ENCODE results near the gene NTRK1.

The NTRK1 gene

DNA sequence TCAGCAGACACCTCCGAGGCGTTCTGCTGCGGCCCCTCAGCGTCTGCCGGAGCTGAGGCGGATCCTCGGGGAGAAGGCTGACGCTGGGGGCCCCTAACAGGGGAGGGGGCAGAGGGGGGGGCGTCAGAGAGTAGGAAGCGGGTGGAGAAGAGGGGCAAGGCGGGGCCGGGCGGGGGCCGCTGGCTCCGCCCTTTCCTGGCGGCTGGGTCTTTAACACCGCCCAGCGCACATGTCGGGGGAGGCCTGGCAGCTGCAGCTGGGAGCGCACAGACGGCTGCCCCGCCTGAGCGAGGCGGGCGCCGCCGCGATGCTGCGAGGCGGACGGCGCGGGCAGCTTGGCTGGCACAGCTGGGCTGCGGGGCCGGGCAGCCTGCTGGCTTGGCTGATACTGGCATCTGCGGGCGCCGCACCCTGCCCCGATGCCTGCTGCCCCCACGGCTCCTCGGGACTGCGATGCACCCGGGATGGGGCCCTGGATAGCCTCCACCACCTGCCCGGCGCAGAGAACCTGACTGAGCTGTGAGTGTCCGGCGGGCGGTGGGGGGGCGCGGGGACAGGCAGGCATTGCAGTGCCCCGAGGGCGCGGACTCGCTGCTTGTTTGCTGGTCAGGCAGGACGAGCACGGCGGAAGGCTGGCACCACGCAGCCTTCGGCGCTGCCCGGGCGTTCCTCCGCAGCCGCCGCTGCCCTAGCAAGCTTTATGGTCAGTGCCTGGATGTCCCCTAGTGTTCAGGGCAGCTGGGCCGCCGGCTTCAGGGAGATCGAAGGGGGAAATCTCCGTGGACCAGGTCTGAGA, at the start of gene NTRK1:
TSS of gene NTRK1 (plus strand) at position 238 of the 796 bp plus-strand sequence. CDS start at position 308, 70 bp downstream.
- H3K27me3 ChIP-seq (ENCODE audit: insufficient read depth, low read length) = peaks cover 98% of the 10 kb centered on the region
- peak within 1 kb of the TSS; percentile 73 for H3K4me3 ChIP-seq (ENCODE audit: low read length)
- peaks cover 5% of the 10 kb centered on the region; the same call in 1 of the 2 replicates for H3K4me1 ChIP-seq (ENCODE audit: insufficient read depth, low read length)

DNA sequence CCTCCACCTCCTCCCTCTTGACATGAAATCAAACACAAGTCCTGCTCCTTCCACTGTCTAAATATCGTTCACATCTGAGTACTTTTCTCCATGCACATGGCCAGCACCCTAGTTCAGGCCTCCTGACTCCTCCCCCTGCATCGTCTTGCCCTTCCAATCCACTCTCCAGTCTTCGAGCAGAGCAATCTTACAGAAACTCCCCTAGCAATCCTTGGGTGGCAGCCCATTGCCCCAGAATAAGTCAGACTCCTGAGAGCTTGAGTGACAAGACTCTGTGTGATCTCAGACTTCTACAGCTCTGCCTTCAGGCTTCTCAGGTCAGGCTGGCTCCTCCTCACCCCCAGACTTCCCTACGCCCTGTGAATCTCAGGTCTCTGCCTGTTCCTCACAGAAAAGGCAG, 49.5 kb upstream of the NTRK1 start:
- peaks cover 53% of the 10 kb centered on the region for H3K27me3 ChIP-seq (ENCODE audit: insufficient read depth, low read length)
- H3K36me3 ChIP-seq (ENCODE audit: insufficient read depth, low read depth, low read length) = no peaks in the 10 kb centered on the region
- H3K9ac ChIP-seq (ENCODE audit: low read depth, low read length) = no peak overlapping the region
- no peak overlapping the region for H3K4me3 ChIP-seq (ENCODE audit: low read length)
- peaks cover 11% of the 10 kb centered on the region; the same call in 1 of the 2 replicates for H3K4me1 ChIP-seq (ENCODE audit: insufficient read depth, low read length)
- H3K9me3 ChIP-seq (ENCODE audit: insufficient read depth, low read depth, low read length) = no peaks in the 10 kb centered on the region
- no peak overlapping the region for H3K27ac ChIP-seq (ENCODE audit: low read length)

More for the DNA sequence above, at the start of gene NTRK1:
- Histone ChIP-seq H3K36me3 (ENCODE audit: insufficient read depth, low read depth, low read length) (no peaks in the 10 kb centered on the region), H3K27ac (ENCODE audit: low read length) (no peak within 1 kb of the TSS), H3K9ac (ENCODE audit: low read depth, low read length) (no peak within 1 kb of the TSS), H3K9me3 (ENCODE audit: insufficient read depth, low read depth, low read length) (peaks cover 4% of the 10 kb centered on the region; the same call in 1 of the 2 replicates)

DNA sequence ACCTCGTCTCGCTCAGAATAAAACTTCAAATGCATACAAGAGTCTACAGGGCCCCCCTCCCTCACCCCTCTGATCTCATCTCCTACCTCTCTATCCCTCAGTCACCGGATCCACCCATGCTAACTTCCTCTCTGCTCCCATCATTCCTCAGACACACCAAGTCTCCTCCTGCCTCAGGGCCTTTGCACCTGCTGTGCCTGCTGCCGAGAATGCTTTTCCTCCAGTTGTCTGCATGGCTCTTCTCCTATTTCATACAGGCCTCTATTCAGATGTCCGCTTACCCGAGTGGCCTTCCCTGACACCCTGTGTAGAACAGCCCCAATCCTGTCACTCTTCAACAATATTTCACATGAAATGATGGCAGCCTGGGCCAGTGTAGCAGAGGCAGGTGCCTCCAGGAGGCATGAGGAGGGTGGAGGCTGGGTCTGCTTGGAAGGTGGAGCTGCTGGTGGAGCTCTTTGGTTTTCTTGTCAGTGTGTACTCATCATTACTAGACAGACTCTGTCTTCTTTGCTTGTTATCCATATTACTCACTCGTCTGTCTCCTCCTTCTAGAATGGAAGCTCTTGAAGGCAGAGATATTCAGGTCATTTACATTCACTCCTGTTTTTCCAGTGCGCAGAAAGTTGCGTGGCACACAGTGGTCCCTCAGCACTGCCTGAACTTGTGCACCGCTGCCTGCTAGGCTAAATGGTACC, 48.2 kb upstream of the NTRK1 start:
- Histone ChIP-seq H3K36me3 (ENCODE audit: insufficient read depth, low read depth, low read length) (no peaks in the 10 kb centered on the region), H3K9ac (ENCODE audit: low read depth, low read length) (no peak overlapping the region), H3K27me3 (ENCODE audit: insufficient read depth, low read length) (peaks cover 55% of the 10 kb centered on the region), H3K4me1 (ENCODE audit: insufficient read depth, low read length) (peaks cover 11% of the 10 kb centered on the region; the same call in 1 of the 2 replicates), H3K9me3 (ENCODE audit: insufficient read depth, low read depth, low read length) (no peaks in the 10 kb centered on the region), H3K4me3 (ENCODE audit: low read length) (no peak overlapping the region), H3K27ac (ENCODE audit: low read length) (no peak overlapping the region)

DNA sequence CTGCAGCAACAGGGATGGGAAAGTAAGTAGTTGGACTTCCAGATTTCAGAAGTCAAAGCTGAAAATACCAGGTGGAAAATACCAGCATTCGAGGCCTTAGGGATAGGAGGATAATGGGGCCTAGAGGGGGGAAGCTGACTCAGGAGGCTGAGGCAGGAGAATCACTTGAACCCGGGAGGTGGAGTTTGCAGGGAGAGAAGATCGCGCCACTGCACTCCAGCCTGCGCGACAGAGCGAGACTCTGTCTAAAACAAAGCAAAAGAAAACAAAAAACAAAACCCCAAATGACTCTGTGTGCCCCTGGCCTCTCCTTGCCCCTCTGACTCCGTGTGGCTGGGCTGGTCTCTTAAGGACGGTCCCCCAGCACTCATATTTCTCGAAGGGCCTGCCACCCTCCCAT, 47.4 kb upstream of the NTRK1 start:
- H3K36me3 ChIP-seq (ENCODE audit: insufficient read depth, low read depth, low read length) = no peaks in the 10 kb centered on the region
- H3K4me3 ChIP-seq (ENCODE audit: low read length) = peak overlapping the region; percentile 70
- no peak overlapping the region for H3K27ac ChIP-seq (ENCODE audit: low read length)
- no peaks in the 10 kb centered on the region for H3K9me3 ChIP-seq (ENCODE audit: insufficient read depth, low read depth, low read length)
- peaks cover 11% of the 10 kb centered on the region; the same call in 1 of the 2 replicates for H3K4me1 ChIP-seq (ENCODE audit: insufficient read depth, low read length)
- H3K27me3 ChIP-seq (ENCODE audit: insufficient read depth, low read length) = peaks cover 61% of the 10 kb centered on the region
- H3K9ac ChIP-seq (ENCODE audit: low read depth, low read length) = peak overlapping the region; percentile 77; the same call in 1 of the 2 replicates

DNA sequence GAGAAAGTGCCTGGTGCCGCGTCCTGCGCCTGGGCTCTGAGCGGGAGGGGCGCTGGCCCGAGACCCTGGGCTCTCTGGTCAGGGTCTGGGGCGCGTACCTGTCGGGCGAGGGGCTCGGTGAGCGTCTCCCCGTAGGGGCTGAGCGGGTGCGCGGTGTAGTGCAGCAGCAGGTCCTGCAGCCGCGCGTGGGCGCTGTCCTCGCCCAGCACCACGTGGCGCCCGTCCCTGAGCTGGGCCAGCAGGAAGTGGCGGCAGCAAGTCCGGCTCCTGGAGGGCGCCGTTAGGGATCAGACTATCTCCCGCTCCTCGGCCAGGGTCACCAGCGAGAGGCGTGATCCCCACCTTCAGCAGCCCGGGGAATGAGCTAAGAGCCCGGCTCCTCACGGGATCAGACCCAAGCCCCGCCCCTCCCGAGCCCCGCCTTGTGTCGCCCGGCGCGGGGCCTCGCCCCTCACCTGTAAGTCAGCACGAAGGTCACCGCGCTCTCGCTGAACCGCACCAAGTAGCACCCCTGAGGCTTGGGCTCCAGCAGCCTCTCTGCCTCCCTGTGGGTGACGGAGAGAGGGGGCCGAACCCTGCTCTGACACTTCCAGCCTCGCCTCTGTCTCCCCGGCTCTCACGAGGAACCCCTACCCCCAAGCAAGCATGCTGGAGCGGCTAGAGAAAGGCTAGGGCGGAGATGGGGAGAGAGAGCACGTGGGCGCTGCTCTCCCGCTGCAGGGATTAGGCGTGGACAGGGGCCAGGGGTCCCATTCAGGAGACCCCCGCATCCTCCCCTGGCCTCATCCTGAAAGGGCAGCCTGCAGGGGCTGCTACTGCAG, 46.7 kb upstream of the NTRK1 start:
- Histone ChIP-seq H3K4me3 (ENCODE audit: low read length) (peak overlapping the region; percentile 70), H3K4me1 (ENCODE audit: insufficient read depth, low read length) (peaks cover 11% of the 10 kb centered on the region; the same call in 1 of the 2 replicates), H3K27ac (ENCODE audit: low read length) (no peak overlapping the region), H3K9me3 (ENCODE audit: insufficient read depth, low read depth, low read length) (no peaks in the 10 kb centered on the region), H3K9ac (ENCODE audit: low read depth, low read length) (peak overlapping the region; percentile 77; the same call in 1 of the 2 replicates), H3K27me3 (ENCODE audit: insufficient read depth, low read length) (peaks cover 64% of the 10 kb centered on the region), H3K36me3 (ENCODE audit: insufficient read depth, low read depth, low read length) (no peaks in the 10 kb centered on the region)

DNA sequence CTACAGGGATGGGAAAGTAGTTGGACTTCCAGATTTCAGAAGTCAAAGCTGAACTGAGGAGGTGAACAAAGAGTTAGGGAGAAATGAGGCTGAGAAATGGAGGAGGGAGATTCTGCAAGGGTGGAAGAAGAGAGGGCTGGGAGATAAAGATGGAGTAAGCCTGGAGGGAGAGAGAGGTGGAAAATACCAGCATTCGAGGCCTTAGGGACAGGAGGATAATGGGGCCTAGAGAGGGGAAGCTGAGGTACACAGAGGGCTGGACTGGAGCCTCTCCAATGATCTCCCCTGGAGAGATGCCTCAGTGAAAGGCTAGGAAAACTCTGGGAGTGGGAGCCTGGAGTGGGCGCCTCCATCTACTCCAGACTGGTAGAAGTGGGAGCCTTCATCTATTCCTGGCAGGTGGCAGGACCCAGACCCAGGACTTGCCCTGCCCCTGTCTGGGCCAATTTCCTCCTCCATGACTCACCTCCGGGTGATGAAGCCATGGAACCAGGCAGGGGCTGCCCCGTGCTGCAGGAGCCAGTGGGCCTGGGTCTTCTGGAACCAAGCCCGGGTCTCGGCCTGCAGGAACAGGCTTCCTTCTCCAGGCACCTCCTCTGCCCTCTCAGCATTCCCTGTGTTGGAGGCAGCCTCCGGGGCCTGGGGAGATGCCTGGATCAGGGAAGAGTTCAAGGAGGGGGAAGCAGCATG, 45.9 kb upstream of the NTRK1 start:
- Histone ChIP-seq H3K4me3 (ENCODE audit: low read length) (no peak overlapping the region), H3K4me1 (ENCODE audit: insufficient read depth, low read length) (peaks cover 11% of the 10 kb centered on the region; the same call in 1 of the 2 replicates), H3K27ac (ENCODE audit: low read length) (no peak overlapping the region), H3K9me3 (ENCODE audit: insufficient read depth, low read depth, low read length) (no peaks in the 10 kb centered on the region), H3K9ac (ENCODE audit: low read depth, low read length) (peak overlapping the region; percentile 77; the same call in 1 of the 2 replicates), H3K36me3 (ENCODE audit: insufficient read depth, low read depth, low read length) (no peaks in the 10 kb centered on the region), H3K27me3 (ENCODE audit: insufficient read depth, low read length) (peaks cover 64% of the 10 kb centered on the region)

DNA sequence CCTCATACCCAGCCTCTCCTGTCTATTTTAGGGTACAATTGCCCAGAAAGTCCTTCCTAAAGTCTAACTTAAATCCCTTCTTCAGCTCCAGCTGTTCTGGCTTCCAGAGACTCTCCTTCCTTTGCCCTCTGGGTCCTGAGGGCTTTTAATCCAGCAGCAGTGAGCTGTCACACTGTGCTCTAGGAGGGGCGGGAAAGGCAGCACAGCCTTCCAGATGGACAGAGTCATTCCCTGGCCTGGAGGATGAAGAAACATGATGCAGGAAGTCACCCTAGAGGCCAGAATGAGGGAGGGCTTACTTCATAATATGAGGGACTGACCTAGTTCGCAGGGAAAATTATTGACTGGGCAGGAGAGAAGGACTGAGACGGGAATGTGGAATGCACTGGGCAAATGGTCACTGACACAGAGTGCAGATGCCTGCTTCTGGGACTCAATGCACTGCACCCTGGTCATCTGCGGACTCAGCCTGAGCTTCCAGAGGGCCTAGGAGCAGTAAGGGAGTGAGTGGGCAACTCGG, 45.3 kb upstream of the NTRK1 start:
- Histone ChIP-seq H3K27ac (ENCODE audit: low read length) (no peak overlapping the region), H3K4me3 (ENCODE audit: low read length) (no peak overlapping the region), H3K9me3 (ENCODE audit: insufficient read depth, low read depth, low read length) (no peaks in the 10 kb centered on the region), H3K9ac (ENCODE audit: low read depth, low read length) (no peak overlapping the region), H3K36me3 (ENCODE audit: insufficient read depth, low read depth, low read length) (no peaks in the 10 kb centered on the region), H3K27me3 (ENCODE audit: insufficient read depth, low read length) (peaks cover 64% of the 10 kb centered on the region), H3K4me1 (ENCODE audit: insufficient read depth, low read length) (peaks cover 11% of the 10 kb centered on the region; the same call in 1 of the 2 replicates)

DNA sequence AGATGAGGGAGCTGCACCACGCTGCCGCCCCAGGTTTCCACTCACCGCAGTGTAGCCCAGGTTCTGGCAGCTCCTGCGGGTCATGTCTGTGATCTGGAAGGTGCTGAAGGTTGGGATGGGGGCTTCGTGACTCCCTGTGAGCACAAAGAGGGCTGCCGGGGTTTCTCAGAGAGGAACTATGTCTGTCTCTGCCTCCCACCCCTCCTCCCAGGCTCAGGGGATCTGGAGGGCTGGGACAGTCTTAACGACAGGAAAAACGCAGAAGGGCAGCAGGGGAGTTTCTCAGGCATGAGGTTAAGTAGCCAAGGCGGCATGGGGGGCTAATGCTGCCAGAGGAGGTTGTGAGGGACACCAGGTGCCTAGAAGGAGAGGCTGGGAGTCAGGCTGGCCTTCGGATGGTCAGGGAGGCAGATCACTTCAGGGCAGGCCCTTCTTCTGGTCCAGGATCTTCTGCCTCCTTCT, 44.7 kb upstream of the NTRK1 start:
- Histone ChIP-seq H3K9ac (ENCODE audit: low read depth, low read length) (no peak overlapping the region), H3K4me1 (ENCODE audit: insufficient read depth, low read length) (peaks cover 11% of the 10 kb centered on the region; the same call in 1 of the 2 replicates), H3K9me3 (ENCODE audit: insufficient read depth, low read depth, low read length) (no peaks in the 10 kb centered on the region), H3K4me3 (ENCODE audit: low read length) (no peak overlapping the region), H3K27ac (ENCODE audit: low read length) (no peak overlapping the region), H3K27me3 (ENCODE audit: insufficient read depth, low read length) (peaks cover 64% of the 10 kb centered on the region), H3K36me3 (ENCODE audit: insufficient read depth, low read depth, low read length) (no peaks in the 10 kb centered on the region)

DNA sequence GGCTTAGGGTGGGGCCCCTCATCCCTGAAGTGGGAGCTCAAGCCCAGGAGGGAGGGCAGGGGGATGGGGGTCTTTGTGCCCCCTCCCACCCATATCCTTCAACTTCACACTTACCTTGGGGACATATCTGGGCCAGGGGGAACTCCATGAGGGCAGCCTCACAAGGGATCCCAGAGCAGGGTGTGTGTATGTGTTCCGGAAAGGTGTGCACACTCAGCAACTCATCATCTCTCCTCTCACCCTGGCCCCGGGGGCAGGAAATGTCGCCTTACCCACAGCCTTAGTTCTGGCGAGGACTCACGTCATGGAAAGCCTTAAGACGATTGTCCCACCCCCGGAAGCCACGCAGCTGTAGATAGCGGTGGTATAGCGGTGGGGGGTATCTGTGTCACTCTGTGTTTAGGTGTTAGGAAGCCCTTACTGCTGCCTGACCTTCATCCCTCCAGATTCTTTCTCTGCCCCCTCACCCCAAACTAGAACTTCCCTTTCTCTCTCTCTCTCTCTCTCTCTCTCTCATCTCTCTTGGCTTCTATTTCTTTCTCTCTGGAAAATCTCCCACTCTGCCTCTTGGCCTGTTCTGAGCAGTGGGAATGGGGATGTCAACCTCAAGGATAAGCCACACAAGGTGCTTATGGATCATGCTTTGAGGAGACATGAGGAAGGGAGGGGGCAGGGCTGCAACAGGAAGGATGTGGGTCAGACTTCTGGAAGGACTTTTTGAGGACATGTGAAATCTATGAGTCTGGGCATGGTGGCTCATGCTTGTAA, 43.9 kb upstream of the NTRK1 start, which contains the start of gene SH2D2A:
TSS of gene SH2D2A (minus strand) at position 288 of the 768 bp plus-strand sequence. CDS start at position 148, 140 bp downstream.
- H3K4me1 ChIP-seq (ENCODE audit: insufficient read depth, low read length) = peaks cover 11% of the 10 kb centered on the region; the same call in 1 of the 2 replicates
- H3K36me3 ChIP-seq (ENCODE audit: insufficient read depth, low read depth, low read length) = no peaks in the 10 kb centered on the region
- no peak within 1 kb of the TSS for H3K4me3 ChIP-seq (ENCODE audit: low read length)
- H3K27me3 ChIP-seq (ENCODE audit: insufficient read depth, low read length) = peaks cover 64% of the 10 kb centered on the region
- no peak within 1 kb of the TSS for H3K9ac ChIP-seq (ENCODE audit: low read depth, low read length)
- H3K9me3 ChIP-seq (ENCODE audit: insufficient read depth, low read depth, low read length) = no peaks in the 10 kb centered on the region
- no peak within 1 kb of the TSS for H3K27ac ChIP-seq (ENCODE audit: low read length)

DNA sequence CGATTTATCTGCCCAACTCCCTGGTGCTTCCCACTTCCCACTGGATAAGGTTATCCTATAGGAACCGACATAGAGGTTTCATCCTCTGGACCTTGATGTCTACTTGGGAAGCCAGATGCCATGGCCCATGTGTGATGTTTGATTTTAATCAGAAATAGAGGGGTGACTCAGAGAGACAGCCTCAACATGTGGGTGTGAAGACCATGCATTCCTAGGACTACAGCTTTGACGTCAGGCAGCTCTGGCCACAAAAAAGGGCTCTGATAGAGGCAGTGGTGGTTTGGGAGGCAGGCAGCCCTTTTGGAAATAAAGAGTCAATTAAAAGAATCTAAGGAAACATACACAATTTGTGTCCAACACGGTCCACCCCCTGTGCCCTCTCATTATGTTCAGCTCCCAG, 38.9 kb upstream of the NTRK1 start:
- H3K9ac ChIP-seq (ENCODE audit: low read depth, low read length) = no peak overlapping the region
- H3K9me3 ChIP-seq (ENCODE audit: insufficient read depth, low read depth, low read length) = no peaks in the 10 kb centered on the region
- H3K27me3 ChIP-seq (ENCODE audit: insufficient read depth, low read length) = peaks cover 49% of the 10 kb centered on the region

More for the DNA sequence above, 38.9 kb upstream of the NTRK1 start:
- H3K4me3 ChIP-seq (ENCODE audit: low read length) = no peak overlapping the region
- no peak overlapping the region for H3K27ac ChIP-seq (ENCODE audit: low read length)
- H3K4me1 ChIP-seq (ENCODE audit: insufficient read depth, low read length) = no peaks in the 10 kb centered on the region
- H3K36me3 ChIP-seq (ENCODE audit: insufficient read depth, low read depth, low read length) = no peaks in the 10 kb centered on the region
